ENCODE results near the gene SHROOM2.

SHROOM2 gene

GRCh38 chrX:9912351-9913145 lies 126.3 kb downstream of the SHROOM2 start:
- no peaks in the 10 kb centered on the region for H3K9me3 ChIP-seq
- H3K36me3 ChIP-seq (replicated peaks): no peaks in the 10 kb centered on the region
- in situ Hi-C loops (cut with MboI; ENCODE audit: low sequenced_read_pairs): no loop called here
- no peak for DNase-seq (ENCODE audit: low spot score in 2 of 2)
- H3K4me3 ChIP-seq: no peak overlapping the region
- no peaks in the 10 kb centered on the region for H3K27me3 ChIP-seq (ENCODE audit: low read depth)
- no peaks in the 10 kb centered on the region for H3K4me1 ChIP-seq

DNA sequence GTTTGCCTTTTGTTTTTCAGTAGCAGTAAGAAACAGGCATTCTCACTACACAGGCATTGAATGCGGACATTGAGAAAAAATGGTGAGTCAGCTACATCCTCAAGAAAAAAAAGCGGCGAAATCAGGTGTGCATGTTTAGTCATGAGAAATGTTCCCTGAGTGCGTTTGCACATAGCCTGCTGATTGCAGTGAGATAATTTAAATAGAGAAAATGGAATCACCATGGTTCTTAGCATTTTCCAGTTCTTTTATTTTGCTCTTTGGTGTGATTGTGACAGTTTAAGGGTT lies 126.9 kb downstream of the SHROOM2 start:
- Histone ChIP-seq H3K4me3 (no peak overlapping the region), H3K9me3 (no peaks in the 10 kb centered on the region), H3K4me1 (no peaks in the 10 kb centered on the region), H3K36me3 (replicated peaks) (no peaks in the 10 kb centered on the region), H3K27me3 (ENCODE audit: low read depth) (no peaks in the 10 kb centered on the region)
- in situ Hi-C loops (cut with MboI; ENCODE audit: low sequenced_read_pairs): no loop called here
- no peak for DNase-seq (ENCODE audit: low spot score in 2 of 2)

GRCh38 chrX:9917861-9918260 lies 131.6 kb downstream of the SHROOM2 start:
- no peaks in the 10 kb centered on the region for H3K9me3 ChIP-seq
- H3K27me3 ChIP-seq (ENCODE audit: low read depth): no peaks in the 10 kb centered on the region
- no peaks in the 10 kb centered on the region for H3K36me3 ChIP-seq (replicated peaks)
- no peak for DNase-seq (ENCODE audit: low spot score in 2 of 2)
- in situ Hi-C loops (cut with MboI; ENCODE audit: low sequenced_read_pairs): no loop called here
- H3K4me3 ChIP-seq: no peak overlapping the region
- H3K4me1 ChIP-seq: no peaks in the 10 kb centered on the region

- DNase-seq (ENCODE audit: low spot score in 2 of 2): no peak
- in situ Hi-C loops (cut with MboI; ENCODE audit: low sequenced_read_pairs): no loop called here
Measured at GRCh38 chrX:9919632-9920172, 133.5 kb downstream of the SHROOM2 start.

GRCh38 chrX:9921407-9921806 lies 135.2 kb downstream of the SHROOM2 start:
- Histone ChIP-seq H3K27me3 (ENCODE audit: low read depth) (no peaks in the 10 kb centered on the region), H3K4me1 (no peaks in the 10 kb centered on the region), H3K9me3 (no peaks in the 10 kb centered on the region), H3K4me3 (no peak overlapping the region), H3K36me3 (replicated peaks) (no peaks in the 10 kb centered on the region)
- DNase-seq (ENCODE audit: low spot score in 2 of 2): no peak
- in situ Hi-C loops (cut with MboI; ENCODE audit: low sequenced_read_pairs): no loop called here

More at GRCh38 chrX:9919632-9920172, 133.5 kb downstream of the SHROOM2 start:
- Histone ChIP-seq H3K27me3 (ENCODE audit: low read depth) (no peaks in the 10 kb centered on the region), H3K4me3 (no peak overlapping the region), H3K4me1 (no peaks in the 10 kb centered on the region), H3K9me3 (no peaks in the 10 kb centered on the region), H3K36me3 (replicated peaks) (no peaks in the 10 kb centered on the region)

DNA sequence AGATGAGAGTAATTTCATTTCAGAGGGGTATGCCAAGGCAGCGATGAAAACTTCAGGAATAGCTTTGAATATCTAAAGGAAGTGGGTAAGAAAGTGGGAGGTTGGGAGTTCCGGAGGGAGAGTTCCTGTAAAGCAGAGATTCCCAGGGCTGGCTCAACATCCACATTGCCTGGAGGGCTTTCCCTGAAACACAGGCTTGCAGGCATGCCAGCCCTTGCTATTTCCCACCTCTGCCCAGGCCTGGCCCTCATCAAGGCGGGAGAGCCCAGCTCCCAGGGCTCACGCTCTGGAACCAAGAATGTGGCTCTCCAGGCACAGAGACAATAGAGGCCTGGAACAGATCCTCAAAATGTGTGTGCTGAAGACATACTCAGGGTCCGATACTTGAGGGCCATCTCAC lies 137.1 kb downstream of the SHROOM2 start:
- Histone ChIP-seq H3K9me3 (no peaks in the 10 kb centered on the region), H3K4me3 (no peak overlapping the region), H3K27me3 (ENCODE audit: low read depth) (no peaks in the 10 kb centered on the region), H3K36me3 (replicated peaks) (no peaks in the 10 kb centered on the region), H3K4me1 (peaks cover 8% of the 10 kb centered on the region)
- no peak for DNase-seq (ENCODE audit: low spot score in 2 of 2)
- in situ Hi-C loops (cut with MboI; ENCODE audit: low sequenced_read_pairs): no loop called here

DNA sequence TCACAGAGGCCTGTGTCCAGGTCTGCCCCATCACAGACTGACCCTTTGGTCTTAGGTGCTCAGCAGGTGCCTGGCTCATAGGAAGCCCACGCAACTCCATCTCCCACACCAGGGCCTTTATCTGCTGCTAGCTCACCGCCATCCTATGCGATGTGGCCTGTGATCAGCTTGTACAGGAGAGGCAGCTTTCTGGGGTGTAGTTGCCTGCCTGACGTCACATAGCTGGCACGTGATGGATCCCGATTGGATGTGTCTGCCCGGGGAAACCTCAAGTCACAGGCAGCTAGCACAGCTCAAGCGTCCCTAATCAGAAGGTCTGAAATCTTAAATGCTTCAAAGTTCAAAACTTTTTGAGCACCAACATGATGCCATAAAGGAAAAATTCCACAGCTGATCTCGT lies 139.8 kb downstream of the SHROOM2 start:
- Histone ChIP-seq H3K4me1 (peaks cover 15% of the 10 kb centered on the region), H3K36me3 (replicated peaks) (no peaks in the 10 kb centered on the region), H3K9me3 (no peaks in the 10 kb centered on the region), H3K4me3 (no peak overlapping the region), H3K27me3 (ENCODE audit: low read depth) (no peaks in the 10 kb centered on the region)
- in situ Hi-C loops (cut with MboI; ENCODE audit: low sequenced_read_pairs): no loop called here
- DNase-seq (ENCODE audit: low spot score in 2 of 2): no peak

DNA sequence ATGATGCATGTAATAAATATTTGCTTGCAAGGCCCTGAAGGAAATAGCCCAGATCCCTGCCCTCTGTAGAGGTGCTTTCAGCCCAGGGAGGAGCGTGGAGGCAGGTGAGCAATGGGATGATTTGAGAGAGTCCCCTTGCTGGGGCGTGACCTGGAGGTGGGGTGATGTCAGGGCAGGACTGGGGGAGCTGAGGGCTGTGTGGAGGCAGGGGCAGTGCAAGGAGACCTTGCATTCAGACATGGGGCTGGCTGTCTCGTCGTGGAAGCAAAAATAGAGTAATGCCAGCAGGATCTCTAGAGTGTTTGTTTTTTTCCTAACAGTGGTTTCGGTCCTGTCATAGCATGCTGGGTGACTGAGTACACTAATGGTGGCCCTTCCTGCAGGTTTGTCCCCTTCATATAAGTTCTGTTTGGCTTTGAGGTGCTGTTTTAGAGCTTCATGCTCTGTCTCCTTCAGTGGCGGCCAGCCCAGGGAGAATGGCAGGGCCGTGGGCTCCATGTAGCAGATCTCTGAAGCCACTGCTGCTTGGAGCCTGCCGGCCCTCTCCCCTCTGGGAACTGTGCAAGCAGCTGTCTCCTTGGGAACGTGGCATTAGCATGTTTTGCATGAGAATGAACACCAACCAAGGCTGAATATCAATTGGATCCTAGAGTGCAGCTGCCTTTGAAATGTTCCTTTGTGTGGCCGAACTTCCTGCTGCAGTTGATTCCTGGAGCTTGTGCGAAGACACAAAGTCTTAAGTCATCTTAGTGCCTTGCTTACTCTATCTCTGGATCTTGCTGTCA lies 141.7 kb downstream of the SHROOM2 start:
- no peak overlapping the region for H3K4me3 ChIP-seq
- peaks cover 15% of the 10 kb centered on the region for H3K4me1 ChIP-seq
- H3K36me3 ChIP-seq (replicated peaks): no peaks in the 10 kb centered on the region
- H3K27me3 ChIP-seq (ENCODE audit: low read depth): no peaks in the 10 kb centered on the region
- DNase-seq (ENCODE audit: low spot score in 2 of 2): peak; percentile 89 to 96
- H3K9me3 ChIP-seq: no peaks in the 10 kb centered on the region
- in situ Hi-C loops (cut with MboI; ENCODE audit: low sequenced_read_pairs): no loop called here

DNA sequence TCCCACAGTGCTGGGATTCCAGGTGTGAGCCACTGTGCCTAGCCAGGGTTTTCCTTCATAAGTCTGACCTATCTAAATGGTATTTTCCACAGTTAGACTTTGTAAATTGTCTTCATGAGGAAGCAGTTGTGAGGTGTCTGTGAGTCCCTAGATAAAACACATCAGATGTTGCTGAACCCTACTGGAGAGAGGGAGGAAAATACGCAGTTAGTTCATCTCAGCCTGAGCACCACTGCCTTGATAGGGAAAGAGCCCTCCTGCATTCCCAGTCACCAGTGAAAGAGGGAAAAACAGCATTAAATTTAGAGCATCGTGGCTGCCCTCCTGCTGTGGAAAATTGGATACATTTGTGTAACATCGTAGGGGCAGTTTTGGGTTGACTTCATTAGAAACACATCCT lies 149.2 kb downstream of the SHROOM2 start:
- no peak for DNase-seq (ENCODE audit: low spot score in 2 of 2)
- Histone ChIP-seq H3K9me3 (no peaks in the 10 kb centered on the region), H3K4me1 (no peaks in the 10 kb centered on the region), H3K36me3 (replicated peaks) (no peaks in the 10 kb centered on the region), H3K4me3 (no peak overlapping the region), H3K27me3 (ENCODE audit: low read depth) (no peaks in the 10 kb centered on the region)
- in situ Hi-C loops (cut with MboI; ENCODE audit: low sequenced_read_pairs): no loop called here

GRCh38 chrX:9937761-9938160 lies 151.5 kb downstream of the SHROOM2 start:
- H3K9me3 ChIP-seq: no peaks in the 10 kb centered on the region
- H3K4me3 ChIP-seq: no peak overlapping the region
- no peaks in the 10 kb centered on the region for H3K27me3 ChIP-seq (ENCODE audit: low read depth)
- H3K36me3 ChIP-seq (replicated peaks): no peaks in the 10 kb centered on the region; the same call in 1 of the 2 replicates
- no peak for DNase-seq (ENCODE audit: low spot score in 2 of 2)
- H3K4me1 ChIP-seq: no peaks in the 10 kb centered on the region
- in situ Hi-C loops (cut with MboI; ENCODE audit: low sequenced_read_pairs): no loop called here

DNA sequence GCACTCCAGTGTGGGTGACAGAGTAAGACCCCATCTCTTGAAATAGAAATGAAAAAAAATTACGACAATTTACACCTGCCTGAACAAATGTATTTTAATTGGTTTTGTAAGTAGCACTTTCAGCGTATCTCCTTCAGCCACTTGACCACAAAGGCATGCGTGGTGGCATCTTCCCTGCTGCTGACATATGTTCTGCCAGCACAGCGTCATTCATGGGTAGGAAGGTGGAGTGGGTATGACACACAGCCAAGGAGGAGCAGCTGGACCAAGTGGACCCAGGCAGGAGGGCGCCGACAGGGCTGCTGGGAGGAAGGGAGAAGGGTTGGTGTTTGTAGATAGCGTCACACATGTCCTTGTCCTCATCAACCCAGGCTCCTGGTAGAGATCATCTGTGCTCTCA lies 152.3 kb downstream of the SHROOM2 start:
- Histone ChIP-seq H3K4me1 (no peaks in the 10 kb centered on the region), H3K36me3 (replicated peaks) (no peaks in the 10 kb centered on the region; the same call in 1 of the 2 replicates), H3K4me3 (no peak overlapping the region), H3K27me3 (ENCODE audit: low read depth) (no peaks in the 10 kb centered on the region), H3K9me3 (no peaks in the 10 kb centered on the region)
- in situ Hi-C loops (cut with MboI; ENCODE audit: low sequenced_read_pairs): no loop called here
- no peak for DNase-seq (ENCODE audit: low spot score in 2 of 2)

DNA sequence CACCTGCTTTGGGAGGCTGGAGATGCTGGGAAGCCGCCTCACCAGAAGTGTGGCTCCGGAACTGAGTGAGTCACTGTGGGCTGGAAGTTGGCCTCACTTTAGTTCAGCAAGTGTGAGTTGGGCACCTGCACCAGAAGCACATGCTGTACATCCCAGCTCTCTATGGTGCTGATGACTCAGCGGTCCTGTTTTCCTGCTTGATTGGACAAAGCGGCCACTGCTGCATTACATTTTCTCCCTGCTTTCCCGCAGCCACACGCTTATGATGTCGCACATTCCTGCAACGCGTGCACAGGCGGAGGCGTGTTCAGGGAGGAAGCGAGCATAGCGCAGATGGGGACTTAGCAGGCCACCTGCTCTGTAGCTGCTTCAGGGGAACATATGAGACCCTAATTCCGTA lies 154.2 kb downstream of the SHROOM2 start:
- no peaks in the 10 kb centered on the region for H3K9me3 ChIP-seq
- in situ Hi-C loops (cut with MboI; ENCODE audit: low sequenced_read_pairs): no loop called here
- no peaks in the 10 kb centered on the region; the same call in 1 of the 2 replicates for H3K36me3 ChIP-seq (replicated peaks)
- no peaks in the 10 kb centered on the region for H3K27me3 ChIP-seq (ENCODE audit: low read depth)
- no peak for DNase-seq (ENCODE audit: low spot score in 2 of 2)
- H3K4me3 ChIP-seq: no peak overlapping the region
- H3K4me1 ChIP-seq: no peaks in the 10 kb centered on the region

GRCh38 chrX:9942086-9942485 lies 155.9 kb downstream of the SHROOM2 start:
- Histone ChIP-seq H3K27me3 (ENCODE audit: low read depth) (no peaks in the 10 kb centered on the region), H3K4me1 (no peaks in the 10 kb centered on the region), H3K9me3 (no peaks in the 10 kb centered on the region), H3K4me3 (no peak overlapping the region), H3K36me3 (replicated peaks) (no peaks in the 10 kb centered on the region; the same call in 1 of the 2 replicates)
- in situ Hi-C loops (cut with MboI; ENCODE audit: low sequenced_read_pairs): no loop called here
- DNase-seq (ENCODE audit: low spot score in 2 of 2): no peak

DNA sequence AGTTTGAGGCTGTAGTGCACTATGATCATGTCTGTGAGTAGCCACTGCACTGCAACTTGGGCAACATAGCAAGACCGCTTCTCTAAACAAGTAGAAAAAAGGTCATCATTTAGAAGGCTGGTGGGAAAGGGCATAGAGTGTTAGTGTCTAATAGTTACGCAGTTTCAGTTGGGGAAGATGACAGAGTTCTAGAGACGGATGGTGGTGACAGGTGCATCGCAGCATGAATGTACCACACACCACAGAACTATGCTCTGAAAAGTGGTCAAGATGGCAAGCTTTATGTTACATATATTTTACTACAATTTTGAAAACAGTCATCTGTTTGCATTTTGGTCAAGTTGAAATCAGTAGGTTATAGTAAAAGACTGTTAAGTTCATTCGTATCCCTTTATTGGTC lies 157.2 kb downstream of the SHROOM2 start:
- H3K36me3 ChIP-seq (replicated peaks): no peaks in the 10 kb centered on the region; the same call in 1 of the 2 replicates
- DNase-seq (ENCODE audit: low spot score in 2 of 2): no peak
- H3K4me3 ChIP-seq: no peak overlapping the region
- H3K27me3 ChIP-seq (ENCODE audit: low read depth): no peaks in the 10 kb centered on the region
- in situ Hi-C loops (cut with MboI; ENCODE audit: low sequenced_read_pairs): no loop called here
- no peaks in the 10 kb centered on the region for H3K4me1 ChIP-seq
- no peaks in the 10 kb centered on the region for H3K9me3 ChIP-seq
